ENCODE results near the gene JAG2.

JAG2 gene

DNA sequence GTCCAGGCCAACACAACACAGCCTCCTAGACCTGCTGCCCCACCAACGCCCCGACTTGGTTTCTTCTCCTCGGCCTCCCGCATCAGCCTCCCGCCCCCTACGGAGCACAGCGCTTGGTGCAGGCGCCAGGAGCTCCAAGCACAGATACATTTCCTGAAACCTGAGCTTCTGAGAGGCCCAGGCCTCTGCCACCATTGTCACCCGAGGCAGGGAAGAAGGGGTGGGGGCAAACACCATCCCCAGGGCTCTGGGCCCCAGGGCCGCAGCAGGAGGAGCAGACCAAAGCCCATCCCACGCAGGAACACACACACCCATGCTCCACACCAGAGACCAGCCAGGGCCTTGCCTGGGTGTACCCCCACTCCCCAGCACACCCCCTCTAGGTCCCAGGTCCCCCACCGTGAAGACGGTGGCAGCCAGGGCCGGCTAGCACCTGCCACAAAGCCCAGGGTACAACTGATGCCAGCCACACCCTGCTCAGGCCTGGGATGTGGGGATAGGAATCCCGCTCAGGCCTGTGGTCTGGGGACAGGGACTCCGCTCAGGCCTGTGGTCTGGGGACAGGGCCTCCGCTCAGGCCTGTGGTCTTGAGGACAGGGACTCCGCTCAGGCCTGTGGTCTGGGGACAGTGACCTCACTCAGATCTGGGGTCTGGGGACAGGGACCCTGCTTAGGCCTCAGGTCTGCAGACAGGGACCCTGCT lies 5.4 kb downstream of the JAG2 start:
- TF ChIP-seq, protein P1, sequence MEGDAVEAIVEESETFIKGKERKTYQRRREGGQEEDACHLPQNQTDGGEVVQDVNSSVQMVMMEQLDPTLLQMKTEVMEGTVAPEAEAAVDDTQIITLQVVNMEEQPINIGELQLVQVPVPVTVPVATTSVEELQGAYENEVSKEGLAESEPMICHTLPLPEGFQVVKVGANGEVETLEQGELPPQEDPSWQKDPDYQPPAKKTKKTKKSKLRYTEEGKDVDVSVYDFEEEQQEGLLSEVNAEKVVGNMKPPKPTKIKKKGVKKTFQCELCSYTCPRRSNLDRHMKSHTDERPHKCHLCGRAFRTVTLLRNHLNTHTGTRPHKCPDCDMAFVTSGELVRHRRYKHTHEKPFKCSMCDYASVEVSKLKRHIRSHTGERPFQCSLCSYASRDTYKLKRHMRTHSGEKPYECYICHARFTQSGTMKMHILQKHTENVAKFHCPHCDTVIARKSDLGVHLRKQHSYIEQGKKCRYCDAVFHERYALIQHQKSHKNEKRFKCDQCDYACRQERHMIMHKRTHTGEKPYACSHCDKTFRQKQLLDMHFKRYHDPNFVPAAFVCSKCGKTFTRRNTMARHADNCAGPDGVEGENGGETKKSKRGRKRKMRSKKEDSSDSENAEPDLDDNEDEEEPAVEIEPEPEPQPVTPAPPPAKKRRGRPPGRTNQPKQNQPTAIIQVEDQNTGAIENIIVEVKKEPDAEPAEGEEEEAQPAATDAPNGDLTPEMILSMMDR (IDR thresholded peaks at IDR 0.05; ENCODE audit: extremely low read depth, missing control alignments) = no peak
- no peak for DNase-seq (ENCODE audit: low spot score)

DNA sequence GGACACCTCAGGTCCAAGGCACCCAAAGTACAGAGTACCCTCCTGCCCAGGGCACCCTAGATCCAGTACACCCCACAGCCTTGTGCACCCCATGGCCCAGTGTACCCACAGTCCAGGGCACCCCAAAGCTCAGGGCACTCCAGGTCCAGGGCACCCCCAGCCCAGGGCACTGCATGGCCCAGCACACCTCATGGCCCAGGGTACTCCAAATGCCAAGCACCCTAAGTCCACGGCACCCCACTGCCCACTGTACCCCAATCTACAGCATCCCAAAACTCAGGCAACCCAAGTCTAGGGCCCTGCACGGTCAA lies 6.0 kb downstream of the JAG2 start:
- TF ChIP-seq, protein P1 (IDR thresholded peaks at IDR 0.05; ENCODE audit: extremely low read depth, missing control alignments) = no peak
- DNase-seq (ENCODE audit: low spot score) = no peak

DNA sequence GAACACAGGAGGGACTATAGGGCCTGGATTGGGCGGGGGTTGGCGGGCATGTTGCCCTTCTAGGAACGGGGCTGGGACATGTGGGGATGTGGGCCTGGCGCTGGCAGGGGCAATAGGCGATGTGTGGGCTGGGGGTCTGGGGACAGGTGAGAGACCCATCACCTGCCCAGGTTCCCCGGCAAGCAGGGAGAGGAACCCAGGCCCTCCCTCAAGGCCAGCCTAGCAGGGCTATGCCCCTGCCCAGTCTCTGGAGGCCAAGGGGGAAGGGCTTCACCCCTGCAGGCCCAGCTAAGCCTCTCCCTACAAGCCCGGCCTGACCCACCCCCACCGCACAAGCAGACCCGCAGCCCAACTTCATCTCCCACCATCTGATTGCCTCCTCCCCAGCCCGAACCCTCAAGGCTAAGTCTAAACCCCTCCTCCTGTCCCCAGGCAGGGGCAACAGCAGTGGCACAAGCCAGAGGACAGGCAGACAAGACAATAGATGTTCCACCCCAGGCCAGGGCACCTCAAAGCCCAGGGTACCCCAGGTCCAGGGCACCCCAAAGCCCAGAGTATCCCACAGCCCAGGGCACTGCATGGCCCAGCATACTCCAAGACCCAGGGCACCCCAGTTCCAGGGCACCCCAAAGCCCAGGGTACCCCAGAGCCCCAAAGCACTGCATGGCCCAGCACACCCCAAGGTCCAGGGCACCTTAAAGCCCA lies 6.5 kb downstream of the JAG2 start:
- no peak for DNase-seq (ENCODE audit: low spot score)
- TF ChIP-seq, protein P1 (IDR thresholded peaks at IDR 0.05; ENCODE audit: extremely low read depth, missing control alignments) = no peak

DNA sequence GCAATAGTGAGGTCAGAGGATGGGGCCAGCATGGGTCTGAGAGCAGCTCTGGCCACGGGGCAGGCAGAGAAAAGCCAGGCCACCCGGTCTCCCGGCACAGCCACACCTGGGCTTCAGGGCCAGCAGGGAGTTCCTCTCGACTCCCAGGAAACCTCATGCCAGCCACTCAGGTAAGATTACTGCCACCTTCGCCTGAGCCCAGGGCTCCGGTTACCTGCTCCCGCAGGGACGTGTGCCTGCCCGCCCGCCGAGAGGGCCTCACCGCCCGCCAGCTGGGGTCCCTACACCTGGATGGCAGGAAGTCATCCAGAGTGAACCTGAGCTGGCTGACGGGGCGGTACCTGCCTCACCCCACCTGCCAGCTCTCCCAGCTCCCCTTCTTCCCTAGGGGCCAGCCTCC lies 7.3 kb downstream of the JAG2 start:
- TF ChIP-seq, protein P1 (IDR thresholded peaks at IDR 0.05; ENCODE audit: extremely low read depth, missing control alignments) = no peak
- no peak for DNase-seq (ENCODE audit: low spot score)

DNA sequence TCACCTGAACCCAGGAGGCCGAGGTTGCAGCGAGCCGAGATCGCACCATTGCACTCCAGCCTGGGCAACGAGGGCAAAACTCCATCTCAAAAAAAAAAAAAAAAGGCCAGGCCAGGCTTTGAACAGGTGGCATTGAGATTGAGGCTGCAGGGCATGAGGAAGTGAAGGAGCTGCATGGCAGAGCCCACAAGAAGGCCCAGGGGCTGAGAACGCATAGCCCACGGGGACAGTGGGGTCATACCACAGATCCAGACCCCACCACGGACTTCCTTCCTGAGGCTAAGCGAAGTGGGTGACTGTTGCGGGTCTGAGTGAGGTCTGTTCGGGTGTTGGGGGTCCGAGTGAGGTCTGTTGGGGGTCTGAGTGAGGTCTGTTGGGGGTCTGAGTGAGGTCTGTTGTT lies 7.8 kb downstream of the JAG2 start:
- DNase-seq (ENCODE audit: low spot score) = no peak
- TF ChIP-seq, protein P1 (IDR thresholded peaks at IDR 0.05; ENCODE audit: extremely low read depth, missing control alignments) = no peak

DNA sequence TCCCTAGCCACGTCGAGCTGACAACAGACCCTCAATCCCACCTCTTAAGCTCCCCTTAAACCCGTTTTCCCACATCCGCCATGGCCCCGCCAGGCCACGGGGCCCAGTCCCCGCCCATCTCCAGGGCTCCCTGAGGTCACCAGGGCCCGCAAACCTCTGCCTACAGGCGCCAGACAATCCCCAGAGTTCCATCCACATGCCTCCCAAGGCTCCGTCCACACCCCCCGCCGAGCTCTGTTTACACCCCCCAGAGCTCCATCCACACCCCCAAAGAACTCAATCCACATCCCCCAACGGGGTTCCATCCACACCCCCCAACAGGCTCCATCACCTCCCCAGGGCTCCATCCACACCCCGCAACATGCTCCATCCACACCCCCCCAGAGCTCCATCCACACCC lies 9.2 kb downstream of the JAG2 start:
- TF ChIP-seq, protein P1 (IDR thresholded peaks at IDR 0.05; ENCODE audit: extremely low read depth, missing control alignments) = no peak
- no peak for DNase-seq (ENCODE audit: low spot score)

DNA sequence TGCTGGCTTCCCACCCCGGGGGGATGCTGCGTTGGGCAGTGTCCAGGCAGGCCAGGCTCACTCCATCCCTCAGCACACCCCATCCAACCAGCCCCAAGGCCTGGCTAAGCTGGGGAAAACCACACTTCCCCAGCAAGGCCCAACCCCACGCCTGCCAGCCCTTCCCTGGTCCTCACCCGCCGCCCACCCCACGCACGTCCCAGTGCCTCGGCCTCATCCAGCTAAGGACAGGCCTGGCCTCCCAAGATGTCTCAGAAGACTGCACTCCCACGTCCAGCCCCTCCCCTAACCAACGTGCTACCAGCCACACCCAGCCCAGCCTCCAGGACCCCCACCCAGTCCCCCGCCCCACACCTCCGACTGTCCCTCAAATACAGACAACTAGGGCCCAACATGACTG lies 9.8 kb downstream of the JAG2 start:
- TF ChIP-seq, protein P1 (IDR thresholded peaks at IDR 0.05; ENCODE audit: extremely low read depth, missing control alignments) = no peak
- no peak for DNase-seq (ENCODE audit: low spot score)
